ENCODE measurements around the gene CEACAM19.
"Not testable (repeated sequence)": the region's sequence is repeated elsewhere in the genome, so short reads cannot be mapped to it uniquely, and the experiment has no call there.

CEACAM19 gene

GRCh38 chr19:44714597-44715169 is 43.4 kb downstream of the CEACAM19 start:
- no peak overlapping the region for H3K4me3 Mint-ChIP-seq
- H3K27me3 Mint-ChIP-seq: no peaks in the 10 kb centered on the region
- DNase-seq (ENCODE audit: low spot score in 2 of 2): no peak
- peaks cover 4% of the 10 kb centered on the region for H3K36me3 Mint-ChIP-seq (ENCODE audit: insufficient read depth)
- H3K4me1 Mint-ChIP-seq: peaks cover 6% of the 10 kb centered on the region
- ATAC-seq (replicated peaks; ENCODE audit: extremely low read depth, poor library complexity, severe bottlenecking): no peak
- peaks cover 6% of the 10 kb centered on the region for H3K9me3 Mint-ChIP-seq
- no peak overlapping the region for H3K27ac Mint-ChIP-seq (ENCODE audit: low read depth)

DNA sequence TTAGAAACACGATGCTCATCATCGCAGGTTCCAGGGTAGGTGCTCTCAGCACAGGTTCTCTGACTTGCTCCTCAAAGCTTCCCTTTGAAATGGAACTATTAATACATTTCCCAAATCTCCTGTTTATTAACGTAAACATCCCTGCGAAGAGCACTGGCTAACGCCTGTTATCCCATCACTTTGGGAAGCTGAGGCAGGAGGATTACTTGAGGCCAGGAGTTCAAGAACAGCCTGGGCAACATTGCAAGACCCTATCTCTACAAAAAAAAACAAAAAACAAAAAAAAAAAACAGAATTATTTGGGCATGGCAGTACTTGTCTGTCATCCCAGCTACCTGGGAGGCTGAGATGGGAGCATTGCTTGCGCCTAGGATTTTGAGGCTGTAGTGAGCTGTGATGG is 46.3 kb downstream of the CEACAM19 start:
- no peak overlapping the region for H3K4me3 Mint-ChIP-seq
- H3K27ac Mint-ChIP-seq (ENCODE audit: low read depth): no peak overlapping the region
- ATAC-seq (replicated peaks; ENCODE audit: extremely low read depth, poor library complexity, severe bottlenecking) (no peak), DNase-seq (ENCODE audit: low spot score in 2 of 2) (no peak)
- H3K9me3 Mint-ChIP-seq: peaks cover 6% of the 10 kb centered on the region
- H3K36me3 Mint-ChIP-seq (ENCODE audit: insufficient read depth): peaks cover 5% of the 10 kb centered on the region
- H3K27me3 Mint-ChIP-seq: peaks cover 11% of the 10 kb centered on the region
- H3K4me1 Mint-ChIP-seq: peaks cover 5% of the 10 kb centered on the region

GRCh38 chr19:44718441-44719261 is 47.4 kb downstream of the CEACAM19 start:
- H3K4me3 Mint-ChIP-seq: no peak overlapping the region
- no peak overlapping the region for H3K27ac Mint-ChIP-seq (ENCODE audit: low read depth)
- H3K9me3 Mint-ChIP-seq: peaks cover 6% of the 10 kb centered on the region
- H3K36me3 Mint-ChIP-seq (ENCODE audit: insufficient read depth): peaks cover 5% of the 10 kb centered on the region
- peaks cover 15% of the 10 kb centered on the region for H3K27me3 Mint-ChIP-seq
- no peak for ATAC-seq (replicated peaks; ENCODE audit: extremely low read depth, poor library complexity, severe bottlenecking)
- peaks cover 10% of the 10 kb centered on the region for H3K4me1 Mint-ChIP-seq
- DNase-seq (ENCODE audit: low spot score in 2 of 2): no peak

DNA sequence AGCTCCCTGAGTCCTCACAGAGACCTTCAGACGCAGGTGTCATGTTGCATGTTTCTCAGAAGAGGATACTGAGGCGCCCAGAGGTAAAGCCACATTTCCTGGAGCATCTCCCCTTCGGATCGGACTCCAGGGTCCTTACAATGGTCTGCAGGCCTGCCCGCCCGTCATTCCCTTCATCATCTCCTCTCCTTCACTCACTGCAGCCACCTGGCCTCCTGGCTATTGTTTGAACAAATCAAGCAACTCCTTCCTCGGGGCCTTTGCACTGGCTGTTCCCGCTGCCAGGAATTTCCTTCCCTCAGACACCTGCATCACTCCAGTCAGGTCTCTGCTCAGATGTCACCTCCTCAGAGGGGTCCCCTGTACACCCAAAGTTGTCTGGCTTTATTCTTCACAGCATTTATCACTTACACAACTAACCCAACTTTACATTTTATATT is 48.0 kb downstream of the CEACAM19 start:
- Mint-ChIP-seq H3K9me3 (peaks cover 6% of the 10 kb centered on the region), H3K27me3 (peaks cover 15% of the 10 kb centered on the region), H3K27ac (ENCODE audit: low read depth) (no peak overlapping the region), H3K36me3 (ENCODE audit: insufficient read depth) (peaks cover 5% of the 10 kb centered on the region), H3K4me1 (peaks cover 17% of the 10 kb centered on the region), H3K4me3 (no peak overlapping the region)
- DNase-seq (ENCODE audit: low spot score in 2 of 2) (no peak), ATAC-seq (replicated peaks; ENCODE audit: extremely low read depth, poor library complexity, severe bottlenecking) (no peak)

DNA sequence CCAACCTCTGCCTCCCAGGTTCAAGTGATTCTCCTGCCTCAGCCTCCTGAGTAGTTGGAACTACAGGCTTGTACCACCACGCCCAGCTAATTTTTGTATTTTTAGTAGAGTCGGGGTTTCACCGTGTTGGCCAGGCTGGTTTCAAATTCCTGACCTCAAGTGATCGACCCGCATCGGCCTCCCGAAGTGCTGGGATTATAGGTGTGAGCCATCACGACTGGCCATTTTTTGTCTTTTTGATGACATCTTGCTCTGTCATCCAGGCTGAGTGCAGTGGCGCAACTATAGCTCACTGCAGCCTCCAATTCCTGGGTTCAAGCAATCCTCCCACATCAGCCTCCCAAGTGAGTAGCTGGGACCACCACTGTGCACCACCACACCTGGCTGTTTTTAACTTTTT is 49.1 kb downstream of the CEACAM19 start:
- DNase-seq (ENCODE audit: low spot score in 2 of 2); H3K4me3 Mint-ChIP-seq; H3K27ac Mint-ChIP-seq (ENCODE audit: low read depth); H3K36me3 Mint-ChIP-seq (ENCODE audit: insufficient read depth); ATAC-seq (replicated peaks; ENCODE audit: extremely low read depth, poor library complexity, severe bottlenecking); H3K9me3 Mint-ChIP-seq: not testable (repeated sequence)
- Mint-ChIP-seq H3K4me1 (peaks cover 20% of the 10 kb centered on the region), H3K27me3 (peaks cover 15% of the 10 kb centered on the region)

DNA sequence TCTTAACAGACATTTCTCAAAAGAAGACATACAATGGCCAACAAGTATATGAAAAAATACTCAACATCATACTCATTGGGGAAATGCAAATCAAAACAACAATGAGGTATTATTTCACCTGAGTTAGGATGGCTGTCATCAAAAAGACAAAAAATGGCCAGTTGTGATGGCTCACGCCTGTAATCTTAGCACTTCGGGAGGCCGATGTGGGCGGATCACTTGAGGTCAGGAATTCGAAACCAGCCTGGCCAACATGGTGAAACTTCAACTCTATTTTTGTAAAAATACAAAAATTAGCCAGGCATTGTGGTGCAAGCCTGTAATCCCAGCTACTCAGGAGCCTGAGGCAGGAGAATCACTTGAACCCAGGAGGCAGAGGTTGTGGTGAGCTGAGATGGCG is 49.7 kb downstream of the CEACAM19 start:
- H3K4me3 Mint-ChIP-seq: no peak overlapping the region
- ATAC-seq (replicated peaks; ENCODE audit: extremely low read depth, poor library complexity, severe bottlenecking) (no peak), DNase-seq (ENCODE audit: low spot score in 2 of 2) (no peak)
- H3K27ac Mint-ChIP-seq (ENCODE audit: low read depth): no peak overlapping the region
- peaks cover 20% of the 10 kb centered on the region for H3K4me1 Mint-ChIP-seq
- H3K9me3 Mint-ChIP-seq: no peaks in the 10 kb centered on the region
- peaks cover 7% of the 10 kb centered on the region for H3K36me3 Mint-ChIP-seq (ENCODE audit: insufficient read depth)
- peaks cover 15% of the 10 kb centered on the region for H3K27me3 Mint-ChIP-seq

- H3K4me3 Mint-ChIP-seq, H3K9me3 Mint-ChIP-seq: not testable (repeated sequence)
These were observed 50.1 kb downstream of the CEACAM19 start for GRCh38 chr19:44721369-44721768.

DNA sequence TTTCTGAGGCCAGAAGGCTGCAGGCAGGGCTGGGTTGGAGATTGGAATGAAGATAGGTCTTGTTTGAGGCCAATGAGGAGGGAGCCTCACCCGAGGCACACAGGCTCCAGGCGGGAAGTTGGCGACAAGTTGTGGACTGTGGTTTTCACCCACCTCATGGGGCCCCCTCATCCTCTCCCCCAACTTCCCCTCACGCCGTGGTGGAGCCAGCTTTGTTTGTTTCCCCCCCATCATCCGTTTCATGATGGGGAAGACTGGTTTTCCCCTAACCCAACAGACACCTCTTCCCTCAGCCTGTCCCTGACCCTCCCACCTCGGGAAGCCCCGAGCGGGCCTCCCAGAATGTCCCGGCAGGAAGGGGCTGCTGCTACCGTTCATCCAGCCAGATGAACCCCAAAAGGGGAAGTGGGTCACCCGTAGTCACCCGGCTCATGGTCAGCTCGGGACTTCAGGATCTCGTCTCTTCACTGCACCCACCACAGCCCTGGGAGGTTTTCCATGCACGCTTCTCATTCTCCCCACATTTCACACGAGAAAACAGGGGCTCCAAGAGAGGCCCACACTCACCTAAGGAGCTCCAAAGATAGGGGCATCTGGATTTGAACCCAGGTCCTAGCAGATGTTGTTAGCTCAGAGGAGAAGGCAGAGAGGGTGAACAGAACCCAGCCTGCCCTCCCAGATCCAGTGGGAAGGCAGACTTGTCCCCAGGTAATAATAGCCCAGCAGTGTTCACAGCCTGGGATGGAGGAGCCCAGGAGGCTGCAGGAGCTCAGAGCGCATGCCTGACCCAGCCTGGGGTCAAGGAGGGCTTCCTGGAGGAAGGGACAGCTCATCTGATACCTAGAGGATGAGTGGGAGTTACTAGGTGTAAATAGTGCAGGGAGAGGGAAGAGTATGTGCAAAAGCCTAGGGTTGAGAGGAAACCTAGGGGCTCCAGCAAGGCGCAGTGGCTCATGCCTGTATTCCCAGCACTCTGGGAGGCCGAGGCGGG is 51.1 kb downstream of the CEACAM19 start:
- Mint-ChIP-seq H3K36me3 (ENCODE audit: insufficient read depth) (peaks cover 9% of the 10 kb centered on the region), H3K4me3 (no peak overlapping the region), H3K4me1 (peaks cover 20% of the 10 kb centered on the region), H3K27ac (ENCODE audit: low read depth) (no peak overlapping the region), H3K27me3 (peaks cover 15% of the 10 kb centered on the region), H3K9me3 (no peaks in the 10 kb centered on the region)
- ATAC-seq (replicated peaks; ENCODE audit: extremely low read depth, poor library complexity, severe bottlenecking) (no peak), DNase-seq (ENCODE audit: low spot score in 2 of 2) (no peak)

More at GRCh38 chr19:44721369-44721768, 50.1 kb downstream of the CEACAM19 start:
- not testable (repeated sequence) for H3K36me3 Mint-ChIP-seq (ENCODE audit: insufficient read depth); DNase-seq (ENCODE audit: low spot score in 2 of 2); ATAC-seq (replicated peaks; ENCODE audit: extremely low read depth, poor library complexity, severe bottlenecking); H3K27ac Mint-ChIP-seq (ENCODE audit: low read depth)
- Mint-ChIP-seq H3K4me1 (peaks cover 20% of the 10 kb centered on the region), H3K27me3 (peaks cover 15% of the 10 kb centered on the region)

DNA sequence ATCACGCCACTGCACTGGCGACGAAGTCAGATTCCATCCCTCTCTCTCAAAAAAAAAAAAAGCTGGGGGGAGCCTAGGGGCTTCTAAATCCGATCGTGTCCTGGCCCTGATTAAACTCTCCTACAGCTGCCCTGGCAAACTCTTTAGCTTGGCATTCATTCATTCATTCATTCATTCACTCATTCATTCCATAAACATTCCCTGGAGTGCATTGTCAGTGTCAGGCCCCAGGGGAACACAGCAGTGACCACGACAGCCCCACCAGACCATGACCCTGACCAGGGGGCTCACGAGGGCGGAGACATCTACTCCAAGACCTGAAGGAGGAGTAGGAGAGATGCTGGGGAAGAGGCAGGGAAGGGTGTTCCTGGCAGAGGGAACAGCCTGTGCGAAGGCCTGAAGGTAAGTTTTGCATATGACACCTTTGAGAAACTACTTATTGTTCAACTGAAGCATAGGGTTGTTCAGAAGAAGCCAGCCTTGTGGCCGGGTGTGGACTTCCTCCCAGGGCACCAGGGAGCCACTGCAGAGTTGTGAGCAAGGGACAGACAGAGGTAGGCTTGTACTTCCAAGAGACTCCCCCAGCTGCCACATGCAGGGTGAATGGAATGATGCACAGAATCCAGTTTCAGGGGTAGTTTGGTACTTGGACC is 52.1 kb downstream of the CEACAM19 start:
- peaks cover 20% of the 10 kb centered on the region for H3K4me1 Mint-ChIP-seq
- no peak overlapping the region for H3K27ac Mint-ChIP-seq (ENCODE audit: low read depth)
- no peak overlapping the region for H3K4me3 Mint-ChIP-seq
- H3K9me3 Mint-ChIP-seq: no peaks in the 10 kb centered on the region
- DNase-seq (ENCODE audit: low spot score in 2 of 2) (no peak), ATAC-seq (replicated peaks; ENCODE audit: extremely low read depth, poor library complexity, severe bottlenecking) (peak; percentile 27)
- peaks cover 15% of the 10 kb centered on the region for H3K27me3 Mint-ChIP-seq
- H3K36me3 Mint-ChIP-seq (ENCODE audit: insufficient read depth): peaks cover 9% of the 10 kb centered on the region

DNA sequence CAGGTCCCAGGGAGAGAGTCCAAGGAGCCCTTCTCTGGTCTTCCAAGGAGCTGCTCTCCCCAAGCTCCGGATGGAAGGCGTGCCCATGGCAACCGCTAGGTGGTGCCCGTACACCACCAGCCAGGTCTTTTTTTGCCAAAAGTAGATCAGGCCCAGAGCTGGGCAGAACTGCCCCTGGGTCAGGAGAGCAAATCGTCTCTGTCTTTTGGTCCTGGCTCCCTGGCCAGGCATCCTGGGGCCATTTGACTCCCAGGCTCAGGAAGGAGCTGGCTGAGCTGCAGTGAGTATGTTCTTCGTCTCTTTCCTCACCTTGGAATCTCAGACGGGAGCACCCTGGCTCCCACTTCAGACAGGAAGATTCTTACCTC is 52.7 kb downstream of the CEACAM19 start:
- peaks cover 20% of the 10 kb centered on the region for H3K4me1 Mint-ChIP-seq
- H3K36me3 Mint-ChIP-seq (ENCODE audit: insufficient read depth): peaks cover 9% of the 10 kb centered on the region
- peak; percentile 68 to 78 for DNase-seq (ENCODE audit: low spot score in 2 of 2)
- H3K27me3 Mint-ChIP-seq: peaks cover 15% of the 10 kb centered on the region
- no peak overlapping the region for H3K4me3 Mint-ChIP-seq
- peak; percentile 85 for ATAC-seq (replicated peaks; ENCODE audit: extremely low read depth, poor library complexity, severe bottlenecking)
- H3K9me3 Mint-ChIP-seq: no peaks in the 10 kb centered on the region
- H3K27ac Mint-ChIP-seq (ENCODE audit: low read depth): no peak overlapping the region

GRCh38 chr19:44725251-44725650 is 54.0 kb downstream of the CEACAM19 start:
- H3K27ac Mint-ChIP-seq (ENCODE audit: low read depth): no peak overlapping the region
- no peaks in the 10 kb centered on the region for H3K9me3 Mint-ChIP-seq
- ATAC-seq (replicated peaks; ENCODE audit: extremely low read depth, poor library complexity, severe bottlenecking): no peak
- H3K27me3 Mint-ChIP-seq: peaks cover 15% of the 10 kb centered on the region
- peaks cover 7% of the 10 kb centered on the region for H3K36me3 Mint-ChIP-seq (ENCODE audit: insufficient read depth)
- no peak for DNase-seq (ENCODE audit: low spot score in 2 of 2)
- peaks cover 20% of the 10 kb centered on the region for H3K4me1 Mint-ChIP-seq
- no peak overlapping the region for H3K4me3 Mint-ChIP-seq

GRCh38 chr19:44725684-44726083 is 54.4 kb downstream of the CEACAM19 start:
- peak overlapping the region; percentile 74 for H3K27ac Mint-ChIP-seq (ENCODE audit: low read depth)
- no peaks in the 10 kb centered on the region for H3K9me3 Mint-ChIP-seq

More at GRCh38 chr19:44725684-44726083, 54.4 kb downstream of the CEACAM19 start:
- no peak for ATAC-seq (replicated peaks; ENCODE audit: extremely low read depth, poor library complexity, severe bottlenecking)
- Mint-ChIP-seq H3K4me3 (no peak overlapping the region), H3K36me3 (ENCODE audit: insufficient read depth) (peaks cover 7% of the 10 kb centered on the region), H3K27me3 (peaks cover 15% of the 10 kb centered on the region), H3K4me1 (peaks cover 20% of the 10 kb centered on the region)
- DNase-seq (ENCODE audit: low spot score in 2 of 2): no peak

All from central memory CD8-positive, alpha-beta T cell (primary cell).